DOHH2 (cell line): ENCODE results near the gene LRG1.
"Not testable (repeated sequence)": the region's sequence is repeated elsewhere in the genome, so short reads cannot be mapped to it uniquely, and the experiment has no call there.

ENCODE experiments used
- H3F3A ChIP-seq: fragments of 200-600 bp; sonication (generic), shearing (Covaris generic); 2 replicates; pipeline ENCODE4 v1.6.0; 2016; ENCODE audit warnings: antibody characterized with exemption, mild to moderate bottlenecking; ENCODE audit not compliant: control insufficient read depth, insufficient read depth
- H3K27ac ChIP-seq: fragments of 200-600 bp; sonication (generic); 2 replicates; pipeline ENCODE4 v1.5.1; 2014; ENCODE audit warnings: low read depth, mild to moderate bottlenecking, low read length, moderate library complexity
- H3K27me3 ChIP-seq: fragments of 200-600 bp; sonication (generic); 2 replicates; pipeline ENCODE4 v1.6.1; 2014; ENCODE audit warnings: mild to moderate bottlenecking, low read length, mixed read lengths; ENCODE audit not compliant: control insufficient read depth
- H3K36me3 ChIP-seq: fragments of 200-600 bp; sonication (generic); 2 replicates; pipeline ENCODE4 v1.6.1; 2014; ENCODE audit warnings: mild to moderate bottlenecking, low read length, moderate library complexity, mixed read lengths; ENCODE audit not compliant: control insufficient read depth
- H3K4me1 ChIP-seq: fragments of 200-600 bp; sonication (generic); 2 replicates; pipeline ENCODE4 v1.6.1; 2014; ENCODE audit warnings: mild to moderate bottlenecking, low read length, mixed read lengths; ENCODE audit not compliant: control insufficient read depth
- H3K4me2 ChIP-seq: fragments of 200-600 bp; sonication (generic); 2 replicates; pipeline ENCODE4 v1.6.0; 2014; ENCODE audit warnings: mild to moderate bottlenecking, low read length, moderate library complexity
- H3K4me3 ChIP-seq: fragments of 200-600 bp; sonication (generic); 2 replicates; pipeline ENCODE4 v1.5.1; 2014; ENCODE audit warnings: mild to moderate bottlenecking, low read length, mixed read lengths
- H3K79me2 ChIP-seq: fragments of 200-600 bp; sonication (generic); 2 replicates; pipeline ENCODE4 v1.6.1; 2014; ENCODE audit warnings: mild to moderate bottlenecking, low read length, mixed read lengths; ENCODE audit not compliant: control insufficient read depth
- H3K9me2 ChIP-seq: fragments of 200-600 bp; sonication (generic); replicated peaks from 2 replicates; pipeline ENCODE4 v1.6.1; 2014; ENCODE audit warnings: mild to moderate bottlenecking, low read length, mixed read lengths; ENCODE audit not compliant: control insufficient read depth
- H3K9me3 ChIP-seq: fragments of 200-600 bp; sonication (generic); 2 replicates; pipeline ENCODE4 v1.6.1; 2014; ENCODE audit warnings: antibody characterized with exemption, low read length, mixed read lengths; ENCODE audit not compliant: control insufficient read depth, insufficient read depth
- H4K20me1 ChIP-seq: fragments of 200-600 bp; sonication (generic); 2 replicates; pipeline ENCODE4 v1.6.0; 2014; ENCODE audit warnings: low read depth, mild to moderate bottlenecking, antibody characterized with exemption, low read length, moderate library complexity; ENCODE audit not compliant: control insufficient read depth, insufficient read depth
- EZH2phosphoT487 ChIP-seq: fragments of 200-600 bp; sonication (generic); IDR thresholded peaks from 2 replicates; pipeline ENCODE4 v1.6.1; 2017; ENCODE audit warnings: borderline replicate concordance, mild to moderate bottlenecking, antibody characterized with exemption, low read length, moderate library complexity, mixed read lengths
- TF ChIP-seq, protein P1 (sequence below): fragments of 200-600 bp; sonication (generic); IDR thresholded peaks from one replicate; pipeline ENCODE4 v1.5.1; 2014; ENCODE audit warnings: antibody characterized with exemption, mild to moderate bottlenecking, low read depth, low read length; ENCODE audit not compliant: poor library complexity, severe bottlenecking

Gene LRG1

DNA sequence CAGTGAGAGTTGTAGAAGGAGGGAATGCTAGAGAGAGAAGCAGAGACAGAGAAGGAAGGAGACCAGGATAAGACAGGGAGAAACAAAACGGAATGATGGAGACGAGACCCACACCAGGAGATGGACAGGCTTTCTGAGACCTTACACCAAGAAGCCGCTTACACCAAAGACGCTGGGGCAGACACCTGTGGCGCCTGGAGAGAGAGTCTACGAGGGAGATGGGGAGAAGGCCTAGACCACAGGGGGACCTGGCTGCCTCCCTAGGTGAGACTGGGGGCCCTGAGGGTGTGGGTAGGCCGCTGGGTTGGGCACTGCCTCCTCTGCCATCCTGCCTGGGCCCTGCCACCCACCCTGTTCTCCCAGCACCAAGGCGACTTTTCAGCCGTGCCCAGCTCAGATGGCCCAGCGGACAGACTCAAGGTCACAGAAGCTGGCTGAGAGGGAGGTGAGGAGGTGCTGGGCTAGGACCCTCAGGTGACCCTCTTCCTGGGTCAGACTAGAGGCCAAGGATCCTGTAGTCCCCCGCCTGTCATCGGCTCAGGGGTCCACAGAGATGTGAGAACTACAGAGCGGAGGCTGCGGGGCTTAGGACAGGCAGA lies 9.8 kb downstream of the LRG1 start:
- Histone ChIP-seq H3K4me1 (peaks cover 5% of the 10 kb centered on the region), H3K36me3 (no peaks in the 10 kb centered on the region), H3K4me2 (no peak overlapping the region), H3K27ac (no peak overlapping the region), H4K20me1 (no peaks in the 10 kb centered on the region), H3K79me2 (no peaks in the 10 kb centered on the region), H3F3A (no peaks in the 10 kb centered on the region), H3K9me2 (no peaks in the 10 kb centered on the region), H3K4me3 (no peak overlapping the region), H3K27me3 (0 out of 2 replicates have a peak, but pooled peaks cover 2% of the 10 kb centered on the region), H3K9me3 (no peaks in the 10 kb centered on the region)
- TF ChIP-seq, protein P1, sequence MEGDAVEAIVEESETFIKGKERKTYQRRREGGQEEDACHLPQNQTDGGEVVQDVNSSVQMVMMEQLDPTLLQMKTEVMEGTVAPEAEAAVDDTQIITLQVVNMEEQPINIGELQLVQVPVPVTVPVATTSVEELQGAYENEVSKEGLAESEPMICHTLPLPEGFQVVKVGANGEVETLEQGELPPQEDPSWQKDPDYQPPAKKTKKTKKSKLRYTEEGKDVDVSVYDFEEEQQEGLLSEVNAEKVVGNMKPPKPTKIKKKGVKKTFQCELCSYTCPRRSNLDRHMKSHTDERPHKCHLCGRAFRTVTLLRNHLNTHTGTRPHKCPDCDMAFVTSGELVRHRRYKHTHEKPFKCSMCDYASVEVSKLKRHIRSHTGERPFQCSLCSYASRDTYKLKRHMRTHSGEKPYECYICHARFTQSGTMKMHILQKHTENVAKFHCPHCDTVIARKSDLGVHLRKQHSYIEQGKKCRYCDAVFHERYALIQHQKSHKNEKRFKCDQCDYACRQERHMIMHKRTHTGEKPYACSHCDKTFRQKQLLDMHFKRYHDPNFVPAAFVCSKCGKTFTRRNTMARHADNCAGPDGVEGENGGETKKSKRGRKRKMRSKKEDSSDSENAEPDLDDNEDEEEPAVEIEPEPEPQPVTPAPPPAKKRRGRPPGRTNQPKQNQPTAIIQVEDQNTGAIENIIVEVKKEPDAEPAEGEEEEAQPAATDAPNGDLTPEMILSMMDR, result no peak
- no peak for TF ChIP-seq EZH2phosphoT487

DNA sequence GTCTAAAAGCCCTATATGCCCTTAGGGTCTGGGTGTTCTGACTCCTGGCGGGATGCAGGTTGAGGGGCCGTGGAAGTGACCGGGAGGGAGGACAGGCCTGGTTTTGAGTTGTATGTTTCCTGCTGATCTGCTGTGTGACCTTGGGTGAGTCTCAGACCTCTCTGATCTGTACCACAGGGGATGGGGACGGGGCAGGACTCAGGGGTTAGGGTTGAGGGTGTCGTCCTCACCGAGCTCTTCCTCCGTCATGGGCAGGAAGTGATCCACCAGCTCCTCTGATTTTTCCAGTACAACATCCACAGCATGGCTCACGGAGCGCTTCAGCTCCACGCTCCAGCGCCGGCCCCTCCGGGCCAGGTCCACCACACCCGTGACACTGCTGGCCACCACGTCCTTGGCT lies 11.0 kb downstream of the LRG1 start:
- TF ChIP-seq EZH2phosphoT487, result no peak
- TF ChIP-seq, protein P1, result no peak
- no peaks in the 10 kb centered on the region for H3K4me1 ChIP-seq
- no peak overlapping the region for H3K4me2 ChIP-seq
- H3K27ac ChIP-seq, result no peak overlapping the region
- no peaks in the 10 kb centered on the region for H3K9me2 ChIP-seq
- H4K20me1 ChIP-seq, result no peaks in the 10 kb centered on the region
- no peaks in the 10 kb centered on the region for H3F3A ChIP-seq
- H3K36me3 ChIP-seq, result no peaks in the 10 kb centered on the region
- H3K9me3 ChIP-seq, result no peaks in the 10 kb centered on the region
- no peak overlapping the region for H3K4me3 ChIP-seq
- no peaks in the 10 kb centered on the region for H3K79me2 ChIP-seq
- no peaks in the 10 kb centered on the region for H3K27me3 ChIP-seq

DNA sequence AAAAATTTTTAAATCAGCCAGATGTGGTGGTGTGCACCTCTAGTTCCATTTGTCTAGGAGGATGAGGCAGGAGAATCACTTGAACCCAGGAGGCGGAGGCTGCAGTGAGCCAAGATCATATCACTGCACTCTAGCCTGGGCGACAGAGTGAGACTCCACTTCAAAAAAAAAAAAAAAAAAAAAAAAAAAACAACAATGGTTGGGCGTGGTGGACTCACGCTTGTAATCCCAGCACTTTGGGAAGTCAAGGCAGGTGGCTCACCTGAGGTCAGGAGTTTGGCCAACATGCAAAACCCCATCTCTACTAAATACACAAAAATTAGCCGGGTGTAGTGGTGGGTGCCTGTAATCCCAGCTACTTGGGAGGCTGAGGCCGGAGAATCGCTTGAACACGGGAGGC lies 12.5 kb downstream of the LRG1 start:
- H3K9me3 ChIP-seq, H3K27me3 ChIP-seq, H3K9me2 ChIP-seq, H3K4me2 ChIP-seq, H3K4me1 ChIP-seq, H3K4me3 ChIP-seq, H3K27ac ChIP-seq, H4K20me1 ChIP-seq, H3K36me3 ChIP-seq, H3K79me2 ChIP-seq, H3F3A ChIP-seq: not testable (repeated sequence)

DNA sequence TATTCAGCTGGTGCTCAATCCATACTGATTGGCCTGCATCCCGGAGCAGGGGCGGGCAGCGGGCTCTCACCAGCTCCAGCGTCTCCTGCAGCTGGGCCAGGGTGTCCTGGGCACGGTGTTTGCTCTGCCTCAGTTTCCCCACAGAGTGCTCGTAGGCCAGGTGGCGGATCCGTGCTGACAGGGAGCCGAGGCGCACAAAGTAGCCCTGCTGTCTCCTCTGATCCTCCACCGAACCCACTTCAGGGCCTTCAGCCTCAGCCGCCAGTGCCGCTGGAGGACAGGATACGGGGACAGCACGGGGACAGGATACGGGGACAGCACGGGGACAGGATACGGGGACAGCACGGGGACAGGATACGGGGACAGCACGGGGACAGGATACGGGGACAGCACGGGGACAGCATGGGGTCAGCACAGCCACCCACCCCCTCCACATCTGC lies 14.3 kb downstream of the LRG1 start:
- no peak overlapping the region for H3K4me2 ChIP-seq
- no peak overlapping the region for H3K27ac ChIP-seq
- no peaks in the 10 kb centered on the region for H3K9me2 ChIP-seq
- no peak for TF ChIP-seq EZH2phosphoT487
- TF ChIP-seq, protein P1, result no peak
- H3K4me3 ChIP-seq, result no peak overlapping the region
- H3K4me1 ChIP-seq, result no peaks in the 10 kb centered on the region
- H3K79me2 ChIP-seq, result no peaks in the 10 kb centered on the region
- no peaks in the 10 kb centered on the region for H3K9me3 ChIP-seq
- H3K27me3 ChIP-seq, result no peaks in the 10 kb centered on the region
- no peaks in the 10 kb centered on the region for H3K36me3 ChIP-seq
- no peaks in the 10 kb centered on the region for H4K20me1 ChIP-seq
- H3F3A ChIP-seq, result no peaks in the 10 kb centered on the region
